GM18520 (cell line): Measurements from ENCODE around the gene PPIL1.
A peak's percentile ranks its signal among the peaks of the same experiment; 100 is the strongest.
"Not testable (repeated sequence)": the region's sequence is repeated elsewhere in the genome, so short reads cannot be mapped to it uniquely, and the experiment has no call there.

Experiments
- ATAC-seq: cut with Tn5 transposase; IDR thresholded peaks from one replicate; pipeline ENCODE4 v1.9.1; 2021; ENCODE audit not compliant: unreplicated experiment

Gene PPIL1

DNA sequence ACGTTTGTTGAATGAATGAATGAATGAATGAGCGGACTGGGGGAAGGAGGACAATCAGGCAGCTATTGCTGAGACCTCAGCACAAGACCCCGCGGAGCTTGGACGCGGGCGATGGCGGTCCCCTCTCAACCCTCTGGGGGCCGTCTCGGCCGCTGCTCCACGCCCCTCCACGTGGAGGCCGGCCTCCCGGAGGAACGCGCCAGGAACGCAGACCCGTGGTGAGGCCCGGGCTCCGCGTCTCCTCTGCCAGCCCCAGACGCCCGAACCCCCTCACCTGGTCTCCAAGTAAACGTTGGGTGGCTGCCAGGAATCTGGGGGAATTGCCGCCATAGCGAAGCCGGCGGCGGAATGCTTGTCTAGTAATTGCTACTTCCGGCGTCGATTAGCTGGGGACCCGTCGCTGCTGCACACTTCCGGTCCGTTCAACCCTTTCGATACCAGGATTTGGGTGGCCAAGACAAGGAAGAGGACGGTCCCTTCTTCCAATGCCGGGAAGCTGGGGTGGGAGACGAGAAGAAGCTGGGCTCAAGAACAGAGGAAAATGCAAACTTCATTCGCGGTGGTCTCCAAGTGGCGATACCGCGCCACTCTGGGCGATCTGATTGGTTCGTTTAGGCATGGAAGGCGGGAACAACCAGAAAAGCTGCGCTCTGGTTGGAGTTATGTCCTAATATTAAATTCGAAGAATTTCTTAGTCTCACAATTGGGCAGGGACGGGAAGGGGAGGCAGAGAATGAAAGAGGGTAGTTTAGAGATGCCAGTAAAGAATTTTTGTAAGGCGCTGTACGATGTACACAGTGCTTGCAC, at the start of gene PPIL1:
PPIL1 (minus strand) TSS at position 361 of the 807 bp plus-strand sequence; CDS start at position 330, 31 bp downstream.
- peak; percentile 70 for ATAC-seq

DNA sequence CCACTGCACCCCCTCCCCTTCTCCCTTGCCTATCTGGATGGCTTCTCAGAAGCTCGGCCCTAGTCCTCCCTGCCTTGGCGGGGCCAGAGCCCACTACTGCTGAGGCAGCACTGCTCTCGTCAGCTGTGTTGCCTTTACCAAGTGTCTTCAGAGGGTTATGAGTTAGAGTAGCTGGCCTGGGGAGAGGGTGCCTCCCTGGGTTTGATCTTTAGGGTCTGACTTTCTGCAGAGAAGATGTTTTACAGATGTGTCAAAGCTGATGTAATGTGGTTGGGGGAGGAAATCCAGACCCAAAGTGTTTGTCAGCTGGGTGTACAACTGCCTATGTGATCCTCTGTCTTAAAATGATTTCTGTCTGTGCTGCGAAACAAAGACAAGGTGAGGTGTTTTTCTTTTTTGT, 49.5 kb upstream of the PPIL1 start:
- ATAC-seq = no peak

GRCh38 chr6:36920546-36920945, 45.9 kb upstream of the PPIL1 start:
- no peak for ATAC-seq

GRCh38 chr6:36920049-36920448, 45.4 kb upstream of the PPIL1 start:
- ATAC-seq = no peak

- ATAC-seq = no peak
Observed at GRCh38 chr6:36917541-36918193, 43.1 kb upstream of the PPIL1 start.

DNA sequence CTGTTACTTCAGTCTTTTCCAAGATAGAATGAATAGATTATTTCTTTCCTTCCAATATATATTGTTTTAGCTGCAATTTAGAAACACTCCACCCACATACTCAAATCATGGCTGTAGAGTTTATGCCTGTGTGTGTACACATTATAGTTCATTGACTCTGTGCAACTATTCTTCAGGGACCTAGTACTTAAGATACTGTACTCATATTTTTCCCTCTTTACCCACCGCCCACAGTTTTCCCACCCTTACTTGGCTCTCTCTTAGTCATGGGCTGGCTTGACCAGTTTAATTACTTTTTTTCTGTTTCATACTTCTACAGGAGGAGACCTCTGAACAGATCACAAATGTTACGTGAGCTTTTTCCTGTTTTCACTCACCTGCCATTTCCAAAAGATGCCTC, 41.5 kb upstream of the PPIL1 start:
- no peak for ATAC-seq

DNA sequence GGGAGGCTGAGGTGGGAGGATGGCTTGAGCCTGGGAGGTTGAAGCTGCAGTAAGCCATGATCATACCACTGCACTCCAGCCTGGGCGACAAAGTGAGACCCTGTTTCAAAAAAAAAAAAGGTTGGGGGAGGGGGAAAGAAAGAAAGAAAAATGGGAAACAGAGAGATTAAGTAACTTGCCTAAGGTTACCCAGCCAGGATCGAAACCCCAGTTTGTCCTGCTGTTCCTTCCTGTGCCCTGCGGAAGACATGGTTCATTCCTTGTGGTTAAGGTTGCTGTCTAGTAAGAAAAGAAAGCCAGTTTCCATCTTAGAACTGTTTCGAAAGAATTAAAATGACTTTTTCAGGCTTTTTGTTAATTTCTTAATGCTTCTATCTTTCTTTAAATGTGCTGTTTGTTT, 41.0 kb upstream of the PPIL1 start:
- no peak for ATAC-seq

DNA sequence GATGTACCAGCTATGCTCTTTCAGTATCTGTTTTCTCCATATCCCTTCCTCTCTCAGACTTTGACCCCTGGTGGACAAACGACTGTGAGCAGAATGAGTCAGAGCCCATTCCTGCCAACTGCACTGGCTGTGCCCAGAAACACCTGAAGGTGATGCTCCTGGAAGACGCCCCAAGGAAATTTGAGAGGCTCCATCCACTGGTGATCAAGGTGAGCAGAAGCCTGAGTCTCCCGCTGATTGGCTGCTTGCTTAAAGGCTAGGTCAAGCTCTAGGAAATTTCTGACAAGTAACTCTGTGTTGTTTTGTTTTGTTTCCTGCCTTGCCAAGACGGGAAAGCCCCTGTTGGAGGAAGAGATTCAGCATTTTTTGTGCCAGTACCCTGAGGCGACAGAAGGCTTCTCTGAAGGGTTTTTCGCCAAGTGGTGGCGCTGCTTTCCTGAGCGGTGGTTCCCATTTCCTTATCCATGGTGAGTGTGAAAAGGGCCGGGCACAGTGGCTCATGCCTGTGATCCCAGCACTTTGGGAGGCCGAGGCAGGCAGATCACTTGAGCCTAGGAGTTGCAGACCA, 39.7 kb upstream of the PPIL1 start:
- no peak for ATAC-seq

DNA sequence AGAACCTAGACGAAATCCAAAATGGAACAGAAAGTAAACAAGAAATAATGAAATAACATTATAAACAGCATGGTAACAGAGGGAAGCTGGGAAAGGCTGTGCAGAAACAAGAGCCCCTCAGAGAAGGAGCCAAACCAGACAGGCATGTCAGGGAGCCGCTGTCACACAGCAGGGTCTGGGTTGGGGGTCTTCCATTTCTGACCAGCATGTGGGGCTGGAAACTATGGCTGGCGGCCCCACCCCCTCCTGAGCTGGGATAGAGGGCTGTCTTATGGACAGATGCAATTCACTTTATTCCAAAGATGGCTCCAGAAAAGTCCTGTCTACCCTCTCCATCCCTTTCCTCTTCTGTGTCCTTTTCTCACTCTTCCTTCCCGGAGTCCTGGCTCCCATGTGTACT, 38.5 kb upstream of the PPIL1 start:
- ATAC-seq = no peak

DNA sequence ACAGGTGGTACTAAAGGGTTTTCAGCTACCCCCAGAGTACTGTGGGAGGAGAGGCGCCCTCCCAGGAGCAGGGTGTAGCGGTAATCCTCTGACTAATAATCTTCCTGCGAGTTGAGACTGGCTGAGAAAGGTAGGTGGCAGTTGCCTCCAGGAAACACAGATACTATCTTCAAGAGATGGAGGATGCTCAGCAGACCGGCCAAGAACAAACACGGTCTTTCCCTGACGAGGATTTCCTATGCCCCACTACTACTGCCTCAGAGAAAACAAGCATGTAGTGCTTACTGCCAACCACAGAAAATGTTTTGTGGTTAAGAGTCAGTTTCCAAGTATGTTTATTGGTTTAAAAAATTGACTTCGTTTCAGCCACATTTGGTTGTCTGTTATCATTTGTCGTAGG, 38.0 kb upstream of the PPIL1 start:
- peak; percentile 77 for ATAC-seq

GRCh38 chr6:36912030-36912454, 37.4 kb upstream of the PPIL1 start:
- no peak for ATAC-seq

DNA sequence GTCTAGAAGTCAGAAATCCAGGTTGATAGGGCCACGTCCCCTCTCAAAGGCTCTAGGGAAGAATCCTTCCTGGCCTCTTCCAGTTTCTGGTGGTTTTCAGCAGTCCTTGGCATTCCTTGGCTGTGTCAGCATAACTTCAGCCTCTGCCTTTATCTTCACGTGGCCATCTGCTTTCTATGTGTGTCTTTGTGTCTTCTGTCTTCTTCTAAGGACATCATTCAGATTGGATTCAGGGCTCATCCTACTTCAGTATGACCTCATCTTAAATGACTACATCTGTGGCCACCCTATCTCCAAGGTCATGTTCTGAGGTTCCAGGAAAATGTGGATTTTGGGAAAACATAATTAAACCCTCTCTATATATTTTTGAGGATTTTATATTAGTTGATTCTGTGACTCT, 34.1 kb upstream of the PPIL1 start:
- no peak for ATAC-seq

DNA sequence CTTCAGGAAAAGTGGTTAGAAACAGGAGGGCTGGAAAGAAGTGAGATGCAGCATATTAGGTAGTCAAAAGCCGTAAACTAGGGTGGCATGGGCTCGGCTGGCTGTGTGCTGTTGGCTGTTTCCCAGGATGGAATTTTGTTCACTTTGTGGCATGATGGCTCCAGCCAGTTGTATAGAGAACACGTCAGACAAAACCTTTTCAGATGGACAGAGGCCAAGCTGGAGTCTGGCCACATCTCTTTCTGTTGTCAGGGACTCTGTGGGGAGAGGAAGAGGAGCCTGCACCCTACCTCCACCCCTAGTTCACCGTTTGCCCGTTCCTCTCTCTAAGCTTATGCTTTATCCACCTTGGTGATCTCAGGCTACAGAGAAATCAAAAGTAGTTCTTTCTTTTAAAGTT, 33.2 kb upstream of the PPIL1 start:
- ATAC-seq = no peak

DNA sequence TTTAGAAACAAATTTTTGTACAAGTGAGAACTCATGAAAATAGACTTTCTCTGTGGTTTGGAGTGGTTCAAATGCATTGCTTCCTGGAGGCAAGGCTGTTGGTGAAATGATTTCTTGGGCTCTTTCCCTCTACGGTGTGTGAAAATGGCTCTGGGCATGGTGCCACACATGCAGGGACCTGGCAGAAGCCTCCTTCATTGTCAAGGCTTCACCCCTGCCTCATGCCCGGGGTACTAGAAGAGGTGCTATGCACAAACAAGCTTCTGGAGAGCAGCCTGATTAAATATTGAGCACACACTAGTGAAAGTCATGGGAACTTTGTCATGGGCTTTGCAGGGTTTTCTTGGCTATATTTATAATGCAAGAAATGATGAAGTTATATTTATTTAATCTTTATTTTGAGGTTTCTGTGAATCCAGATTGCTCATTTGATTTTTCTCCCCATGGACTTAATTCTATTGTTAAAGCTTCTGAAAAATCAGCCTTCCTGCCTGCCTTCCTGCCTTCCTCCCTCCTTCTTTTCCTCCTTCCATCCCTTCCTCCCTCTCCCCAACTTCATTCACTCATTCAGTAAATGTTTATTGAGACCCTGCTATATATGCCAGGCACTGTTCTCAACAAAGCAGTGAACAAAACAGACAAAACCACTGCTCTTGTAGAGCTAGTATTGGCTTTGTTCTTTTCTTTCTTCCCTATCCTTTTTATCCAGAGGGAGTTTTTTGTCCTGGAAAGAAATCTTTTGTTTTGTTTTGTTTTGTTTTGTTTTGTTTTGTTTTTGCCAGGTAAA, 32.1 kb upstream of the PPIL1 start:
- no peak for ATAC-seq

- no peak for ATAC-seq
Observed at GRCh38 chr6:36904851-36905393, 30.3 kb upstream of the PPIL1 start.

GRCh38 chr6:36904114-36904513, 29.5 kb upstream of the PPIL1 start:
- ATAC-seq = no peak

GRCh38 chr6:36897609-36898008, 23.0 kb upstream of the PPIL1 start:
- no peak for ATAC-seq

- ATAC-seq = no peak
Observed at GRCh38 chr6:36893976-36894932, 19.7 kb upstream of the PPIL1 start.

GRCh38 chr6:36891153-36891552, 16.6 kb upstream of the PPIL1 start:
- not testable (repeated sequence) for ATAC-seq

DNA sequence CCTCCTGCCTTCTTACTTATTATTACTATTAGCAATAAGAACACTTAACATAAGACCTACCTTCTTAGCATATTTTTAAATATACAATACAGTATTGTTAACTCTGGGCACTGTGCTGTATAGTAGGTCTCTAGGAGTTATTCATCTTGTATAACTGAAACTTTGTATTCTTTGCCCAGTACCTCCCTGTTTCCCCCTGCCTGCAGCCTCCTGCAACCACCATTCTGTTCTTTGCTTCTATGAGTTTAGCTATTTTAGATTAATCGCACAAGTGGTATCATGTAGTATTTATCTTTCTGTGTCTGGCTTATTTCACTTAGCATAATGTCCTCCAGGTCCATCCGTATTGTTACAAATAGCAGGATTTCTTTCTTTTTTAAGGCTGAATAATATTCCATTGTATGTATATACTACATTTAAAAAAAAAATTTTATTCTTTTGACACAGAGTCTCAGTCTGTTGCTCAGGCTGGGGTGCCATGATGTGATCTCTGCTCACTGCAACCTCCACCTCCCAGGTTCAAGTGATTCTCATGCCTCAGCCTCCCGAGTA, 15.6 kb upstream of the PPIL1 start:
- ATAC-seq = no peak
